ENCODE measurements around the gene UNC13A. TPM values are rescaled to one million over a fixed set of nuclear protein-coding genes. Genes with fewer than 3 reads are reported as not detected.

Gene UNC13A
- total and polyA plus RNA-seq, 2 of the 13 experiments (the other 11 are each of a cell fraction or from before 2014, with no cell fraction given) = 0.11 to 0.45 TPM

DNA sequence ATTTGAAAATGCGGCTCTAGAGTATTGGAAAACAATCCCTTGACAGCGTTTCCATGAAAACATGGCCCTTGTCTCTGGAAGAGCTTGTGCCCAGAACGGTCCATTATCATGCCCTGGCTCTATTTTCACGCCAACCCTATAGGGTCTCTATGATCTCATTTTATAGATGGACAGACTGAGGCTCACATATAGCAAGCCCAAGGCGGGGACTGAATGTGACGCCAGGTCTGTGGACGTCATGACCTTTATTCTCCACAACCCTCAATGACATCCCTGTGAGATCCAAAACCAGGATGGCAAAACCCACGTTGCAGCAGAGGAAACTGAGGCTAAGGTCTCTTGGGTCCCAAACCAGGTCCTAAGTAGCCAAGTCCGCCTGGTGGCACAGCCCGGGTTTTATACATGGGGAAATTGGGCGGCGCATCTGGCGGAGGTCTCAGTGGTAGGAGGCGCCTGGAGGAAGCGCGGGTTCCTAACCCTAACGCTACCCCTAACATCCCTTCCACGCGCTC, 133.1 kb downstream of the UNC13A start (continued):
- TF ChIP-seq, protein P1, sequence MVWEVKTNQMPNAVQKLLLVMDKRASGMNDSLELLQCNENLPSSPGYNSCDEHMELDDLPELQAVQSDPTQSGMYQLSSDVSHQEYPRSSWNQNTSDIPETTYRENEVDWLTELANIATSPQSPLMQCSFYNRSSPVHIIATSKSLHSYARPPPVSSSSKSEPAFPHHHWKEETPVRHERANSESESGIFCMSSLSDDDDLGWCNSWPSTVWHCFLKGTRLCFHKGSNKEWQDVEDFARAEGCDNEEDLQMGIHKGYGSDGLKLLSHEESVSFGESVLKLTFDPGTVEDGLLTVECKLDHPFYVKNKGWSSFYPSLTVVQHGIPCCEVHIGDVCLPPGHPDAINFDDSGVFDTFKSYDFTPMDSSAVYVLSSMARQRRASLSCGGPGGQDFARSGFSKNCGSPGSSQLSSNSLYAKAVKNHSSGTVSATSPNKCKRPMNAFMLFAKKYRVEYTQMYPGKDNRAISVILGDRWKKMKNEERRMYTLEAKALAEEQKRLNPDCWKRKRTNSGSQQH (CRISPR knock-in tag; IDR thresholded peaks at IDR 0.05; ENCODE audit: low read depth) = no peak
- TF ChIP-seq, protein P2, sequence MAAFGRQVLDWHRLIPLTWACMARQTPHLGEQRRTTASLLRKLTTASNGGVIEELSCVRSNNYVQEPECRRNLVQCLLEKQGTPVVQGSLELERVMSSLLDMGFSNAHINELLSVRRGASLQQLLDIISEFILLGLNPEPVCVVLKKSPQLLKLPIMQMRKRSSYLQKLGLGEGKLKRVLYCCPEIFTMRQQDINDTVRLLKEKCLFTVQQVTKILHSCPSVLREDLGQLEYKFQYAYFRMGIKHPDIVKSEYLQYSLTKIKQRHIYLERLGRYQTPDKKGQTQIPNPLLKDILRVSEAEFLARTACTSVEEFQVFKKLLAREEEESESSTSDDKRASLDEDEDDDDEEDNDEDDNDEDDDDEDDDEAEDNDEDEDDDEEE (CRISPR knock-in tag; IDR thresholded peaks at IDR 0.05) = no peak
- TF ChIP-seq, protein P3, sequence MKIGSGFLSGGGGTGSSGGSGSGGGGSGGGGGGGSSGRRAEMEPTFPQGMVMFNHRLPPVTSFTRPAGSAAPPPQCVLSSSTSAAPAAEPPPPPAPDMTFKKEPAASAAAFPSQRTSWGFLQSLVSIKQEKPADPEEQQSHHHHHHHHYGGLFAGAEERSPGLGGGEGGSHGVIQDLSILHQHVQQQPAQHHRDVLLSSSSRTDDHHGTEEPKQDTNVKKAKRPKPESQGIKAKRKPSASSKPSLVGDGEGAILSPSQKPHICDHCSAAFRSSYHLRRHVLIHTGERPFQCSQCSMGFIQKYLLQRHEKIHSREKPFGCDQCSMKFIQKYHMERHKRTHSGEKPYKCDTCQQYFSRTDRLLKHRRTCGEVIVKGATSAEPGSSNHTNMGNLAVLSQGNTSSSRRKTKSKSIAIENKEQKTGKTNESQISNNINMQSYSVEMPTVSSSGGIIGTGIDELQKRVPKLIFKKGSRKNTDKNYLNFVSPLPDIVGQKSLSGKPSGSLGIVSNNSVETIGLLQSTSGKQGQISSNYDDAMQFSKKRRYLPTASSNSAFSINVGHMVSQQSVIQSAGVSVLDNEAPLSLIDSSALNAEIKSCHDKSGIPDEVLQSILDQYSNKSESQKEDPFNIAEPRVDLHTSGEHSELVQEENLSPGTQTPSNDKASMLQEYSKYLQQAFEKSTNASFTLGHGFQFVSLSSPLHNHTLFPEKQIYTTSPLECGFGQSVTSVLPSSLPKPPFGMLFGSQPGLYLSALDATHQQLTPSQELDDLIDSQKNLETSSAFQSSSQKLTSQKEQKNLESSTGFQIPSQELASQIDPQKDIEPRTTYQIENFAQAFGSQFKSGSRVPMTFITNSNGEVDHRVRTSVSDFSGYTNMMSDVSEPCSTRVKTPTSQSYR (CRISPR knock-in tag; IDR thresholded peaks at IDR 0.05; ENCODE audit: borderline replicate concordance) = no peak
- TF ChIP-seq ZNF251 (CRISPR knock-in tag; IDR thresholded peaks at IDR 0.05) = no peak
- TF ChIP-seq, protein P4, sequence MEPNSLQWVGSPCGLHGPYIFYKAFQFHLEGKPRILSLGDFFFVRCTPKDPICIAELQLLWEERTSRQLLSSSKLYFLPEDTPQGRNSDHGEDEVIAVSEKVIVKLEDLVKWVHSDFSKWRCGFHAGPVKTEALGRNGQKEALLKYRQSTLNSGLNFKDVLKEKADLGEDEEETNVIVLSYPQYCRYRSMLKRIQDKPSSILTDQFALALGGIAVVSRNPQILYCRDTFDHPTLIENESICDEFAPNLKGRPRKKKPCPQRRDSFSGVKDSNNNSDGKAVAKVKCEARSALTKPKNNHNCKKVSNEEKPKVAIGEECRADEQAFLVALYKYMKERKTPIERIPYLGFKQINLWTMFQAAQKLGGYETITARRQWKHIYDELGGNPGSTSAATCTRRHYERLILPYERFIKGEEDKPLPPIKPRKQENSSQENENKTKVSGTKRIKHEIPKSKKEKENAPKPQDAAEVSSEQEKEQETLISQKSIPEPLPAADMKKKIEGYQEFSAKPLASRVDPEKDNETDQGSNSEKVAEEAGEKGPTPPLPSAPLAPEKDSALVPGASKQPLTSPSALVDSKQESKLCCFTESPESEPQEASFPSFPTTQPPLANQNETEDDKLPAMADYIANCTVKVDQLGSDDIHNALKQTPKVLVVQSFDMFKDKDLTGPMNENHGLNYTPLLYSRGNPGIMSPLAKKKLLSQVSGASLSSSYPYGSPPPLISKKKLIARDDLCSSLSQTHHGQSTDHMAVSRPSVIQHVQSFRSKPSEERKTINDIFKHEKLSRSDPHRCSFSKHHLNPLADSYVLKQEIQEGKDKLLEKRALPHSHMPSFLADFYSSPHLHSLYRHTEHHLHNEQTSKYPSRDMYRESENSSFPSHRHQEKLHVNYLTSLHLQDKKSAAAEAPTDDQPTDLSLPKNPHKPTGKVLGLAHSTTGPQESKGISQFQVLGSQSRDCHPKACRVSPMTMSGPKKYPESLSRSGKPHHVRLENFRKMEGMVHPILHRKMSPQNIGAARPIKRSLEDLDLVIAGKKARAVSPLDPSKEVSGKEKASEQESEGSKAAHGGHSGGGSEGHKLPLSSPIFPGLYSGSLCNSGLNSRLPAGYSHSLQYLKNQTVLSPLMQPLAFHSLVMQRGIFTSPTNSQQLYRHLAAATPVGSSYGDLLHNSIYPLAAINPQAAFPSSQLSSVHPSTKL (CRISPR knock-in tag; IDR thresholded peaks at IDR 0.05) = no peak
- no peak for TF ChIP-seq ZNF761 (CRISPR knock-in tag; conservative IDR thresholded peaks at IDR 0.05)
- TF ChIP-seq, protein P5, sequence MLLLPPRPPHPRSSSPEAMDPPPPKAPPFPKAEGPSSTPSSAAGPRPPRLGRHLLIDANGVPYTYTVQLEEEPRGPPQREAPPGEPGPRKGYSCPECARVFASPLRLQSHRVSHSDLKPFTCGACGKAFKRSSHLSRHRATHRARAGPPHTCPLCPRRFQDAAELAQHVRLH (CRISPR knock-in tag; IDR thresholded peaks at IDR 0.05; ENCODE audit: borderline replicate concordance, low read depth) = no peak
- TF ChIP-seq CEBPG (CRISPR knock-in tag; IDR thresholded peaks at IDR 0.05) = no peak
- TF ChIP-seq ZNF747 (CRISPR knock-in tag; IDR thresholded peaks at IDR 0.05; ENCODE audit: borderline replicate concordance) = no peak
- TF ChIP-seq SMAD3 (CRISPR knock-in tag; IDR thresholded peaks at IDR 0.05) = 0 out of 2 replicates have a peak, but pooled peaks have one; percentile 9
- TF ChIP-seq, protein P6, sequence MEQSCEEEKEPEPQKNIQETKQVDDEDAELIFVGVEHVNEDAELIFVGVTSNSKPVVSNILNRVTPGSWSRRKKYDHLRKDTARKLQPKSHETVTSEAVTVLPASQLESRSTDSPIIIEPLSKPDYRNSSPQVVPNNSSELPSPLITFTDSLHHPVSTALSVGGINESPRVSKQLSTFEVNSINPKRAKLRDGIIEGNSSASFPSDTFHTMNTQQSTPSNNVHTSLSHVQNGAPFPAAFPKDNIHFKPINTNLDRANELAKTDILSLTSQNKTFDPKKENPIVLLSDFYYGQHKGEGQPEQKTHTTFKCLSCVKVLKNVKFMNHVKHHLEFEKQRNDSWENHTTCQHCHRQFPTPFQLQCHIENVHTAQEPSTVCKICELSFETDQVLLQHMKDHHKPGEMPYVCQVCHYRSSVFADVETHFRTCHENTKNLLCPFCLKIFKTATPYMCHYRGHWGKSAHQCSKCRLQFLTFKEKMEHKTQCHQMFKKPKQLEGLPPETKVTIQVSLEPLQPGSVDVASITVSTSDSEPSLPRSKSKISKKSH (CRISPR knock-in tag; IDR thresholded peaks at IDR 0.05; ENCODE audit: borderline replicate concordance) = 0 out of 2 replicates have a peak, but pooled peaks have one; percentile 10
- TF ChIP-seq RAD51 (IDR thresholded peaks at IDR 0.05; ENCODE audit: borderline replicate concordance) = no peak
- TF ChIP-seq, protein P7, sequence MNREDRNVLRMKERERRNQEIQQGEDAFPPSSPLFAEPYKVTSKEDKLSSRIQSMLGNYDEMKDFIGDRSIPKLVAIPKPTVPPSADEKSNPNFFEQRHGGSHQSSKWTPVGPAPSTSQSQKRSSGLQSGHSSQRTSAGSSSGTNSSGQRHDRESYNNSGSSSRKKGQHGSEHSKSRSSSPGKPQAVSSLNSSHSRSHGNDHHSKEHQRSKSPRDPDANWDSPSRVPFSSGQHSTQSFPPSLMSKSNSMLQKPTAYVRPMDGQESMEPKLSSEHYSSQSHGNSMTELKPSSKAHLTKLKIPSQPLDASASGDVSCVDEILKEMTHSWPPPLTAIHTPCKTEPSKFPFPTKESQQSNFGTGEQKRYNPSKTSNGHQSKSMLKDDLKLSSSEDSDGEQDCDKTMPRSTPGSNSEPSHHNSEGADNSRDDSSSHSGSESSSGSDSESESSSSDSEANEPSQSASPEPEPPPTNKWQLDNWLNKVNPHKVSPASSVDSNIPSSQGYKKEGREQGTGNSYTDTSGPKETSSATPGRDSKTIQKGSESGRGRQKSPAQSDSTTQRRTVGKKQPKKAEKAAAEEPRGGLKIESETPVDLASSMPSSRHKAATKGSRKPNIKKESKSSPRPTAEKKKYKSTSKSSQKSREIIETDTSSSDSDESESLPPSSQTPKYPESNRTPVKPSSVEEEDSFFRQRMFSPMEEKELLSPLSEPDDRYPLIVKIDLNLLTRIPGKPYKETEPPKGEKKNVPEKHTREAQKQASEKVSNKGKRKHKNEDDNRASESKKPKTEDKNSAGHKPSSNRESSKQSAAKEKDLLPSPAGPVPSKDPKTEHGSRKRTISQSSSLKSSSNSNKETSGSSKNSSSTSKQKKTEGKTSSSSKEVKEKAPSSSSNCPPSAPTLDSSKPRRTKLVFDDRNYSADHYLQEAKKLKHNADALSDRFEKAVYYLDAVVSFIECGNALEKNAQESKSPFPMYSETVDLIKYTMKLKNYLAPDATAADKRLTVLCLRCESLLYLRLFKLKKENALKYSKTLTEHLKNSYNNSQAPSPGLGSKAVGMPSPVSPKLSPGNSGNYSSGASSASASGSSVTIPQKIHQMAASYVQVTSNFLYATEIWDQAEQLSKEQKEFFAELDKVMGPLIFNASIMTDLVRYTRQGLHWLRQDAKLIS (CRISPR knock-in tag; IDR thresholded peaks at IDR 0.05) = no peak
- no peak for TF ChIP-seq ZSCAN9 (CRISPR knock-in tag; IDR thresholded peaks at IDR 0.05; ENCODE audit: borderline replicate concordance)

Data from HepG2 (cell line).